ENCODE measurements around the gene CAMK4.

CAMK4 gene

GRCh38 chr5:111461934-111462333 is 237.8 kb downstream of the CAMK4 start:
- H3K4me3 ChIP-seq (ENCODE audit: low read depth, low read length) = no peak overlapping the region
- TF ChIP-seq CTCF (IDR thresholded peaks at IDR 0.05; ENCODE audit: control insufficient read depth, extremely low read depth, insufficient read depth) = no peak
- no peak for DNase-seq (ENCODE audit: low read depth)

- TF ChIP-seq CTCF (IDR thresholded peaks at IDR 0.05; ENCODE audit: control insufficient read depth, extremely low read depth, insufficient read depth) = no peak
- DNase-seq (ENCODE audit: low read depth) = no peak
- H3K4me3 ChIP-seq (ENCODE audit: low read depth, low read length) = no peak overlapping the region
These were observed 239.1 kb downstream of the CAMK4 start for GRCh38 chr5:111463311-111463710.

- no peak for TF ChIP-seq CTCF (IDR thresholded peaks at IDR 0.05; ENCODE audit: control insufficient read depth, extremely low read depth, insufficient read depth)
- no peak overlapping the region for H3K4me3 ChIP-seq (ENCODE audit: low read depth, low read length)
These were observed 245.2 kb downstream of the CAMK4 start for GRCh38 chr5:111469293-111469896.

GRCh38 chr5:111469903-111470302 is 245.7 kb downstream of the CAMK4 start:
- no peak overlapping the region for H3K4me3 ChIP-seq (ENCODE audit: low read depth, low read length)
- DNase-seq (ENCODE audit: low read depth) = no peak

More at GRCh38 chr5:111469293-111469896, 245.2 kb downstream of the CAMK4 start:
- DNase-seq (ENCODE audit: low read depth) = no peak

GRCh38 chr5:111472096-111472495 is 247.9 kb downstream of the CAMK4 start:
- no peak for DNase-seq (ENCODE audit: low read depth)
- no peak overlapping the region for H3K4me3 ChIP-seq (ENCODE audit: low read depth, low read length)
- no peak for TF ChIP-seq CTCF (IDR thresholded peaks at IDR 0.05; ENCODE audit: control insufficient read depth, extremely low read depth, insufficient read depth)

More at GRCh38 chr5:111469903-111470302, 245.7 kb downstream of the CAMK4 start:
- TF ChIP-seq CTCF (IDR thresholded peaks at IDR 0.05; ENCODE audit: control insufficient read depth, extremely low read depth, insufficient read depth) = no peak

GRCh38 chr5:111472579-111472978 is 248.4 kb downstream of the CAMK4 start:
- no peak overlapping the region for H3K4me3 ChIP-seq (ENCODE audit: low read depth, low read length)
- no peak for DNase-seq (ENCODE audit: low read depth)
- no peak for TF ChIP-seq CTCF (IDR thresholded peaks at IDR 0.05; ENCODE audit: control insufficient read depth, extremely low read depth, insufficient read depth)

- H3K4me3 ChIP-seq (ENCODE audit: low read depth, low read length) = no peak overlapping the region
- no peak for TF ChIP-seq CTCF (IDR thresholded peaks at IDR 0.05; ENCODE audit: control insufficient read depth, extremely low read depth, insufficient read depth)
- no peak for DNase-seq (ENCODE audit: low read depth)
These were observed 254.1 kb downstream of the CAMK4 start for GRCh38 chr5:111478266-111478665.

Data from LNCaP clone FGC (cell line).